Osteocyte (in vitro differentiated cells): ENCODE data around the gene RRP1B. TPM values are rescaled to one million over a fixed set of nuclear protein-coding genes. Genes with fewer than 3 reads are reported as not detected.

Experiments
- DNase-seq: peaks from one replicate; pipeline ENCODE4 v3.0.0; 2021; ENCODE audit warnings: mixed read lengths; ENCODE audit not compliant: unreplicated experiment; ENCODE audit errors: extremely low spot score
- H3K27ac Mint-ChIP-seq: one replicate; pipeline ENCODE4 v1.8.0; 2021; ENCODE audit warnings: mild to moderate bottlenecking, mixed read lengths; ENCODE audit not compliant: unreplicated experiment
- H3K27me3 Mint-ChIP-seq: one replicate; pipeline ENCODE4 v1.8.0; 2021; ENCODE audit warnings: mixed read lengths; ENCODE audit not compliant: unreplicated experiment
- H3K36me3 Mint-ChIP-seq: one replicate; pipeline ENCODE4 v1.8.0; 2021; ENCODE audit warnings: mixed read lengths; ENCODE audit not compliant: unreplicated experiment
- H3K4me1 Mint-ChIP-seq: one replicate; pipeline ENCODE4 v1.8.0; 2021; ENCODE audit warnings: mixed read lengths; ENCODE audit not compliant: unreplicated experiment
- H3K4me3 Mint-ChIP-seq: one replicate; pipeline ENCODE4 v1.8.0; 2021; ENCODE audit warnings: mild to moderate bottlenecking, moderate library complexity, mixed read lengths; ENCODE audit not compliant: unreplicated experiment
- H3K9me3 Mint-ChIP-seq: one replicate; pipeline ENCODE4 v1.8.0; 2021; ENCODE audit warnings: mixed read lengths; ENCODE audit not compliant: unreplicated experiment
- CTCF ChIP-seq: fragments of 200-600 bp; sonication (generic); IDR thresholded peaks from 2 replicates; pipeline ENCODE4 v1.5.0; 2021; ENCODE audit warnings: antibody characterized with exemption, mild to moderate bottlenecking, moderate library complexity
- total RNA-seq: library from RNA; stranded (reverse); gene quantifications from 2 replicates; pipeline ENCODE4 v1.2.1, GENCODE V29; 2021

The RRP1B gene
- total RNA-seq, 1 donor from 2014 or later: 26.0 TPM

GRCh38 chr21:43653626-43654025 is 5.7 kb upstream of the RRP1B start:
- H3K4me3 Mint-ChIP-seq: no peak overlapping the region
- H3K36me3 Mint-ChIP-seq: peaks cover 2% of the 10 kb centered on the region
- no peaks in the 10 kb centered on the region for H3K4me1 Mint-ChIP-seq
- no peak for DNase-seq
- no peak for TF ChIP-seq CTCF
- no peaks in the 10 kb centered on the region for H3K27me3 Mint-ChIP-seq
- H3K9me3 Mint-ChIP-seq: no peaks in the 10 kb centered on the region
- H3K27ac Mint-ChIP-seq: no peak overlapping the region

DNA sequence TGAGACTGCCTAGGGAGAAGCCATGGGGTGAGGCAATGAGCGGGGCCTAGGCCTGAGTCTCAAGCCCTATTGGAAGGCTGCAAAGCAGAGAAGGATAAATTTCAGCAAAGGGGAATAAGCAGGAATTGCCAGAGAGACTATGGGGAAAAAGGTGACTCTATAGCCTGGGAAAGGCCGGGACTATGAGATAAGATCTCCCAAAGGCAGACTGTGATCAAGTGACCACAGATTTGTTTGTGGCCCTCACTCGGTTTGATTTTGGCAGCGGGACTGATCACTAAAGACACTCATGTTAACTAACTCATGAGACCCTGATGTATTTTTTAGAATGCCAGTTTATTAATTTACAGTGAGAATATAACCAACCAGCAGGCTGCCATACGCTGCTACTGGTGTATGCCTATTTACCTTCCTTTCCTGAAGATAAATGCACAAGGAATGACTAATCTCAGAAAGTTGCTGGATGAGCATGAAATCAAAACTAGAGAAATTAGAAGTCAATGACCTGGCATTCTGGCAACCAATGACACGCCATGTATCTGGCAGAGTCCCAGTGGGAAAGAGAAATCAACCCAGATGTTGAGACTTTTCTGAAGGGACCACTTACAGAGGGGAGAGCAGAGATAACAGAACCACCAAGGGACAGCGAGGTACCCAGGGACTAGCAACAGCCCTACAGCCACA is 4.4 kb upstream of the RRP1B start:
- Mint-ChIP-seq H3K4me1 (peaks cover 7% of the 10 kb centered on the region), H3K4me3 (no peak overlapping the region), H3K36me3 (peaks cover 2% of the 10 kb centered on the region), H3K27me3 (no peaks in the 10 kb centered on the region), H3K27ac (no peak overlapping the region), H3K9me3 (no peaks in the 10 kb centered on the region)
- no peak for DNase-seq
- no peak for TF ChIP-seq CTCF

- Mint-ChIP-seq H3K9me3 (no peaks in the 10 kb centered on the region), H3K36me3 (peaks cover 2% of the 10 kb centered on the region), H3K4me3 (no peak overlapping the region), H3K27ac (no peak overlapping the region), H3K4me1 (peaks cover 27% of the 10 kb centered on the region), H3K27me3 (no peaks in the 10 kb centered on the region)
- DNase-seq: no peak
- TF ChIP-seq CTCF: no peak
Observed at GRCh38 chr21:43657355-43658087, 1.8 kb upstream of the RRP1B start.

DNA sequence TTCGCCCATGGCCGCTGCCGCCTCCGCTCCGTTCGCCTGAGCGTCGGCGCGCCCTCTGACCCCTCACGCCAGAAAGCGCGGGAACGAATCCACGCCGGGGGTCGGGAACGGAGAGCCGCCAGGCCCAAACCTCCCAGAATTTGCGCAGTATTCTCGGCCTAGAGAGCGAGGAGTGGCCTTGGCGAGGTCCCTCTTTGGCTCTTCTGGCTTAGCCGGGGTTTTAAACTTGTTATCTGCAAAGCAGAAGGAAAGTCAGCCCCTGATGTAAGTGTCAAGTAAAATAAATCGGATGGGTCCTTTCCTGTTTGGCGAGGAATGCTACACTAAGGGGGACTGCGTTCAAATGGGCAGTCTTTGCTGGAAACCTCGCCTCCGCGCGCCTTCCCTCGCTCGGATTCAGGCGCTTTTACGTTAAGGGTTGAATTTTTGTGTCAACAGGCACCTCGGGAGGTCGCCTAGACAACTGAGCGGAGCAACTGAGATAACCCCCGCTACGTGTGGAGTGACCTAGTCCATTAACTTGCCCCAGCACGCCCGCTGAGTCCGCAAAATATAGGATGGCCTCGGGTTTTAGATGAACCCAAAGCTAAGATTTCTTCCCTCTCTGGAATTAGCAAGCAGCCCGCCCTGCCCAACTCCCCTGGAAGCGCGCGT is 1.1 kb upstream of the RRP1B start:
- TF ChIP-seq CTCF: no peak
- H3K36me3 Mint-ChIP-seq: peaks cover 2% of the 10 kb centered on the region
- peak overlapping the region; percentile 62 for H3K27ac Mint-ChIP-seq
- H3K4me1 Mint-ChIP-seq: peaks cover 27% of the 10 kb centered on the region
- H3K4me3 Mint-ChIP-seq: no peak overlapping the region
- no peaks in the 10 kb centered on the region for H3K9me3 Mint-ChIP-seq
- no peaks in the 10 kb centered on the region for H3K27me3 Mint-ChIP-seq
- no peak for DNase-seq

- no peaks in the 10 kb centered on the region for H3K9me3 Mint-ChIP-seq
- H3K4me3 Mint-ChIP-seq: peak overlapping the region; percentile 75
- TF ChIP-seq CTCF: no peak
- H3K27ac Mint-ChIP-seq: peak overlapping the region; percentile 96
- H3K4me1 Mint-ChIP-seq: peaks cover 27% of the 10 kb centered on the region
- H3K27me3 Mint-ChIP-seq: no peaks in the 10 kb centered on the region
- H3K36me3 Mint-ChIP-seq: peaks cover 2% of the 10 kb centered on the region
- DNase-seq: no peak
Observed at GRCh38 chr21:43658769-43659135, 608 bp upstream of the RRP1B start.
